ENCODE data around the gene IPPK.
"Not testable (repeated sequence)": the region's sequence is repeated elsewhere in the genome, so short reads cannot be mapped to it uniquely, and the experiment has no call there.

The IPPK gene

DNA sequence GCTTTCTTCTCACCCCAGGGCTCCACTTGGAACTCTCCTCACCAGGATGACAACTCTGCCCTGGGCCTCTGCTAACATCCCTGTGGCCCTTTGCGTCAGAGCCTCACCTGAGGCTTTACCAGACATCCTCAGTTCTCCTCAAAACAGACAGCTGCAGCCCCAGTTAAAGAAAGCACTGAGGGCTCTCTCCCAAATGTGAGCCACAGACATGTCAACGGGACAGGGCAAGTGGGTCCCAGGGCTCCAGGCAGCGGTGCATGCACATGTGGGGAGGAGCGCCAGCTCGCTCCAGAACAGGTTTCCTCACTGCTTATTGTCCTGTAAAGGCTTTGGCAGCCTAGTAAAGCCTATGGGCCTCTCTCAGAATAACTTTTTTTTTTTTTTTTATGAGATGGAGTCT is 37.3 kb downstream of the IPPK start:
- TF ChIP-seq, protein P1, sequence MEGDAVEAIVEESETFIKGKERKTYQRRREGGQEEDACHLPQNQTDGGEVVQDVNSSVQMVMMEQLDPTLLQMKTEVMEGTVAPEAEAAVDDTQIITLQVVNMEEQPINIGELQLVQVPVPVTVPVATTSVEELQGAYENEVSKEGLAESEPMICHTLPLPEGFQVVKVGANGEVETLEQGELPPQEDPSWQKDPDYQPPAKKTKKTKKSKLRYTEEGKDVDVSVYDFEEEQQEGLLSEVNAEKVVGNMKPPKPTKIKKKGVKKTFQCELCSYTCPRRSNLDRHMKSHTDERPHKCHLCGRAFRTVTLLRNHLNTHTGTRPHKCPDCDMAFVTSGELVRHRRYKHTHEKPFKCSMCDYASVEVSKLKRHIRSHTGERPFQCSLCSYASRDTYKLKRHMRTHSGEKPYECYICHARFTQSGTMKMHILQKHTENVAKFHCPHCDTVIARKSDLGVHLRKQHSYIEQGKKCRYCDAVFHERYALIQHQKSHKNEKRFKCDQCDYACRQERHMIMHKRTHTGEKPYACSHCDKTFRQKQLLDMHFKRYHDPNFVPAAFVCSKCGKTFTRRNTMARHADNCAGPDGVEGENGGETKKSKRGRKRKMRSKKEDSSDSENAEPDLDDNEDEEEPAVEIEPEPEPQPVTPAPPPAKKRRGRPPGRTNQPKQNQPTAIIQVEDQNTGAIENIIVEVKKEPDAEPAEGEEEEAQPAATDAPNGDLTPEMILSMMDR (IDR thresholded peaks at IDR 0.05; ENCODE audit: low read depth, low read length): no peak
- H3K4me3 ChIP-seq (ENCODE audit: low read depth, low read length): no peak overlapping the region

DNA sequence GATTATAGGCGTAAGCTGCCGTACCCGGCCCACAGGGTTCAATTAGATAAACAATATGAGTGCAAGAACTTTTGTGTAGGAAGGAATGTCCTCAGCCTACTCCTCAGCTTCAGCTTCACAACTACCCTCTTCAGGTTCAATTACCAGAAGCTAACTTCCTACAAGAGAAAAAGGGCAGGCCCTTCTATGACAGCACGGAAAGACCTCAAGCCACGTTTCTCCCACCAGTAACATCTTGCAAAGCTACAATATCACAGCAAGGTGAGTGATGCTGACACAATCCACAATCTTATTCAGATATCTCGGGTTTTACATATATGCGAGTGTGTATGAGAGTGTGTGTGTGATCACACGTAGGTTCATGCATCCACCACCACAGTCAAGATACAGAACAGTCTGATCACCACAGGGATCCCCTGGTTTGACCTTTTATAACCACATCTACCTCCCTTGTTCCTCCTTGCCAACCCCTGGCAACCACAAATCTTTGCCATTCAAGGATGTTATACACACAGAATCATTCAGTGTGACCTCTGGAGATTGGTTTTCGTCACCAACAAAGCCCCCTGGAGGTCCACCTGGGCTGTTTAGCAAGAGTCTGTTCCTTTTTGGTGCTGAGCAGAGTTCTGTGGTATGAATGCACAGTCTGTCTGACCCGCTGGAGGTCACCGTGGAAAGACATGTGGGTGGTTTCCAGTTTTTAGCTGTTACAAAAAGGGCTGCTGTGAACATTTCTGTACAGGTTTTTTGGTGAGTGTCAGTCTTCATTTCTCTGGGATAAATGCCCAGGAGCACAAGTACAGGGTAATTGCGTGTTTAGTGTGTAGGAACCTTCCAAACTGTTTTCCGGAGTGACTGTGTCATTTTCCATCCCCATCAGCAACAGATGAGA is 38.2 kb downstream of the IPPK start:
- TF ChIP-seq, protein P1 (IDR thresholded peaks at IDR 0.05; ENCODE audit: low read depth, low read length): no peak
- no peak overlapping the region for H3K4me3 ChIP-seq (ENCODE audit: low read depth, low read length)

DNA sequence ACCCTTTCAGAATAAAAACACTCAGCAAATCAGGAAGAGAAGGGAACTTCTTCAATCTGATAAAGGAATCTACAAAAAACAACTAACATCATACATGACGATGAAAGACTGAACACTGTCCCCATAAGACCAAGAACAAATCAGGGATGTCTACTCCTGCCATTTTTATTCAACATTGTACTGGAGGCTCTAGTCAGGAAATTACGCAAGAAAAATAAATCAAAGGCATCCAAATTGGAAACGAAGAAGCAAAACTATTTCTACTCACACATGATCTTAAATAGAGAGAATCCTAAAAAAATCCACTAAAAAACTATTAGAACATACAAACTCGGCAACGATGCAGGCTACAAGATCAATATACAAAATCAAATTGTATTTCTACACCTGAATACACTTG is 42.3 kb downstream of the IPPK start:
- no peak overlapping the region for H3K4me3 ChIP-seq (ENCODE audit: low read depth, low read length)
- TF ChIP-seq, protein P1 (IDR thresholded peaks at IDR 0.05; ENCODE audit: low read depth, low read length): no peak

DNA sequence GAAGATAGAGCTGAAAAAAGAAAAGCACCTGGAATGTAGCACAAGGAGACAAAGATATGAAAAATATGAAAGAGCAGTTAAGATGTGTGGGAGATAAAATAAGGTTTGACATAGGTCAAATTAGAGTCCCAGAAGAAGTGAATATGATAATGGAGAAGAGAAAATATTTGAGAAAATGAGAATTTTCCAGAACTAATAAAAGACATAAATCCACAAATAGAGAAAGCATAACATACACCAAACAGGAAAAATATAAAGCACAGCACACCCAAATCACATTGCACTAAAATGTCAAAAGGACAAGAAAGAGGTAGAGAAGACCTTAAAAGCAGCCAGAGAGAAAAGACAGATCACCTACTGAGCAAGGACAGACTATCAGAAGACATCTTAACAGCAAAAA is 43.4 kb downstream of the IPPK start:
- TF ChIP-seq, protein P1 (IDR thresholded peaks at IDR 0.05; ENCODE audit: low read depth, low read length): no peak
- H3K4me3 ChIP-seq (ENCODE audit: low read depth, low read length): no peak overlapping the region

DNA sequence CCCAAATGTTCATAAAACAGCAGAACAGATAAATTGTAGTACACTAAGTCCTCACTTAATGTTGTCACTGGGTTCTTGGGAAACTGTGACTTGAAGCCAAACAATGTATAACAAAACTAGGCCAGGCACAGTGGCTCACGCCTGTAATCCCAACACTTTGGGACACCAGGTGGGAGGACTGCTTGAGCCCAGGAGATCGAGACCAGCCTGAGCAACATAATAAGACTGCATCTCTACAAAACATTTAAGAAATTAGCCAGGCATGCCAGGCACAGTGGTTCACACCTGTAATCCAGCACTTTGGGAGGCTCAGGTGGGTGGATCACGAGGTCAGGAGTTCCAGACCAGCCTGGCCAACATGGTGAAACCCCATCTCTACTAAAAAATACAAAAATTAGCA is 46.0 kb downstream of the IPPK start:
- H3K4me3 ChIP-seq (ENCODE audit: low read depth, low read length): not testable (repeated sequence)

DNA sequence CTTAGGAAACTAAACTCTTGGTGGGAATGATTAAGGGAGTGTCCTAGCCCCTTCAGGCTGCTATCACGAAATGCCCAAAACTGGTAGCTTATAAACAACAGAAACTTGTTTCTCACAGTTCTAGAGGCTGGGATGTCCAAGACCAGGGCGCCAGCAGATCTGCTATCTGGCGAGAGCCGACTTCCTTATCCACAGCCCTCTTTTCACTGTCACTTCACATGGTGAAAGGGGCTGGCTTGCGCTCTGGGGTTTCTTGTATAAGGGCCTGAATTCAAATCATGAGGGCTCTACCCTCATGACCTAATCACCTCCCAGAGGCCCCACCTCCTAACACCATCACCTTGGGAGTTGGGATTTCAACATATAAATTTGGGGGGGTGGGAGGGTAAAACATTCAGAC is 49.1 kb downstream of the IPPK start:
- TF ChIP-seq, protein P1 (IDR thresholded peaks at IDR 0.05; ENCODE audit: low read depth, low read length): no peak

DNA sequence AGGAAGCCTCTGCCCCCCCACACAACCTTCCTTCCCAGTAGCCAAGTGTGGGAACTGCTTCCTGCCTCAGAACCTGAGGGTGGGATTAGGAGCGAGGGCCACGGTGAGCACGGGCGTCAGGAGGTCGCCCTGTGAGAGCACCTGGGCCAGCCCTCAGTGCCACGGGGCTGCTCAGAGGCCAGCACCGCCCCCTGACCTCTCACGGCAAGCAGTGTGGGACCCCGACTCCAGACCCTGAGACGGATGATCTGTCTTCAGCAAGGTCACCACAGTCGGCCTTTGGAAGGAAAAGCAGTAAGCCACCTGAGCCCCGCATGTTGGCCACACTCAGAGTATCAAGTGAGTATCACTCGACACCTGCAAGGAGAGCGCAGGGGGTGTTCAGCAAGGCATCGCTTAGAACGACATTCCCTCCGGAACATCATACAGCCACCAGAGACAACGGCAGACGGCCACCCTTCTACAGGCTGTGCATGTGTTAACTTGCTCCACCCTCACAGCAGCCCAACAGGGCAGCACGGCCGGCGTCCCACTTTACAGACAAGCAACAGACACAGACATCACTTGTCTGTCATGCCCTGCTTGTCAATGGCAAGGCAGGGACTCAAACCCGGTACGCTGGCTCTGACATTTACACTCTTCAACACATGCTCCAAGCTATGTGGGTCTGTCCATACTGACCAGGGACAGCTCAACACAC is 50.2 kb downstream of the IPPK start:
- TF ChIP-seq, protein P1 (IDR thresholded peaks at IDR 0.05; ENCODE audit: low read depth, low read length): no peak
- no peak overlapping the region for H3K4me3 ChIP-seq (ENCODE audit: low read depth, low read length)

More for the DNA sequence above, 49.1 kb downstream of the IPPK start:
- H3K4me3 ChIP-seq (ENCODE audit: low read depth, low read length): no peak overlapping the region

Data from WI38 (cell line).